CD4-positive, alpha-beta T cell treated with Interleukin-12 subunit alpha and Interleukin-12 subunit beta, for 1 hour (primary cell): ENCODE results near the gene CHD9.
A peak's percentile ranks its signal among the peaks of the same experiment; 100 is the strongest.

Source experiments
- DNase-seq: peaks from one replicate; pipeline ENCODE4 v3.0.0-alpha.2; 2020

Gene CHD9

GRCh38 chr16:53078765-53079485, 24.1 kb downstream of the CHD9 start:
- DNase-seq = no peak

DNA sequence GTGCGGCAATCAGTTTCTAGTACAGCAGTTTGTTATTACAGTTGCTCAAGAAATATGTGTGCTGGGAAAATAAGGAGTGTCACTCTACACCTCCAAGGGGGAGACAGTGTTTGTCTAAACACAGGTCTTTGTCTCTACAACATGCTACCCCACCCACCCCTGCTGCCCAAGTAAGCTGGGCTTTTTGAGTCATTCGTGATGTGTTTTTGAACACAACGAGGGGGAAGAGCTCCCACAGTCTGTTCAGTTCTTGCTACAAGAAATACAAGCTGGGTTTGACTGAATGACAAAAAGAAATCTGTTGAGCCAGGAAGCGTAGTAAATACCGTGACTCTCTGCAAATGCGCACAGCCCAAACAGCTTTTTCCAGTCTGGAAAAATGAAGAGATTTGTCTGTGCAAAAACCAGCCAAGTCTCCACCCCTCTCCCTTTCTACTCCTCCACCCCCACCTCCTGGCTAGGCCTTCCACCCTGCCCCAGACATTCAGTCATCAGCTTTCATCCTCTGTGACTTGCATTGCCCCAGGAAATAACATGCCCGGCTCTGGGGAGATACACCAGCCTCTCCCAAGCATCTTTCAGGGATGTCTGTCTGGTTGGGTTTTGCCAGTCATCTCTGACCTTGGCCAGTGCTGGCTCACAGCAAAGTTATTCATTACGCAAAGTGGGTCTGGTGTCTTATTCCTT, 25.7 kb downstream of the CHD9 start:
- no peak for DNase-seq

GRCh38 chr16:53081032-53081424, 26.2 kb downstream of the CHD9 start:
- DNase-seq = no peak

DNA sequence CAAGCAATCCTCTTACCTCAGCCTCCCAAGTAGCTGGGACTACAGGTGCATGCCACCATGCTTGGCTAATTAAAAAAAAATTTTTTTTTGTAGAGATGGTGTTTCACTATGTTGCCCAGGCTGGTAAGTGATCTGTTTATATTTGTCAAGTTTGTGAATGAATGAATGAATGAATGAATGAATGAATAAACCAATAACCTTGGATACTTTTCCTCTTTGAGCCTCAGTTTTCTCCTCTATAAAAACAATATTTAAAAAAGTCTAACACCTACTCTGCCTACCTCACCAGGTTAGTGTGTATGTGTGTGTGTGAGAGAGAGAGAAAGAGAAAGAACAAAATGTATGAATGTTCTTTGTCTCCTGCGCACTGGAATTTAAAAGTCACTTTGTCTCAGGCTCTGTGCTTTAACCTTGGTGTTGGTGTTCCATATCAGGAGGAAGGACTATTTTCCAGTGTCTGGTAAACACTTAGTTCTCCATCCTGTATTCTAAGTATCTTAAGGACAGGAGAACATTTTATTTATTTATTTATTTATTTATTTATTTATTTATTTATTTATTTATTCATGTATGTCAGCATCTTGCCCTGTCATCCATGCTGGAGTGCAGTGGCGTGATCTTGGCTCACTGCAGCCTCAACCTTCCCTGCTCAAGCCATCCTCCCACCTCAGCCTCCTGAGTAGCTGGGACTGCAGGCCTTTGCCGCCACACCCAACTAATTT, 27.1 kb downstream of the CHD9 start:
- DNase-seq = no peak

DNA sequence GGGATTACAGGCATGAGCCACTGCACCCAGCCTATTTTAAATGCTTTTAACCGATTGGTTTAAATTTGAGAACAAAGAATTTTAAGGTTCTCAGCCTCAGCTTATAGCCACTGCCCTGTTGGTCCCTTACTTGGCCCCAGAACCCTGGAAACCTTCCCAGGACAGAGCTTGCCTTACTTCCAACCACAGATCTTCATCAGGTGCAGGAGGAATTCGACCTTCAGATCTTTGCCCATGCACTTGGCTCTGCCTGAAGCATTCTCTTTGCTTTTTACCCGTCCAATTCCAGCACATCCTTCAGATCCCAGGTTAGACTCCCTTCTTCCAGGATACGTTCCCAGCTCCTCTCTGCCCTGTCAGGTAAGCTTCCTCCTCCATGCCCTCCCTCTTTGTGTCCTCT, 27.7 kb downstream of the CHD9 start:
- no peak for DNase-seq

DNA sequence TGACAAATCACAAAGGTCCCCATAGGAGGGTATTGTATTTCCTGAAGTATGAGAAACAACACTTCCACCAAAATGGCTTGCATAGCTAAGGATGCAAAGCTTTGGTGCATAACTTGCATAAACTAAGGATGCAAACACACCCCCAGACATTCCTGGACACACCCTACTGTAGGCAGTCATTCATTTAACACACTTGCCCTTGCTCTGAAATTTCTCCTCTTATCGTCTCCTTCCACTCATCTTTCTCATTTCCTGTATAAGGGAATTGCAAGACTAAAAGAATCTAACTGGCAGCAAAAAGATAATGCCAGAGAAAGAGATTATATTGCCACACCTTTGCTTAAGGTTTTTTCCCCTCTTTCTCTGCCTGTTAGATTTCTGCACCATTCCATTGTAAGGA, 28.3 kb downstream of the CHD9 start:
- DNase-seq = no peak

DNA sequence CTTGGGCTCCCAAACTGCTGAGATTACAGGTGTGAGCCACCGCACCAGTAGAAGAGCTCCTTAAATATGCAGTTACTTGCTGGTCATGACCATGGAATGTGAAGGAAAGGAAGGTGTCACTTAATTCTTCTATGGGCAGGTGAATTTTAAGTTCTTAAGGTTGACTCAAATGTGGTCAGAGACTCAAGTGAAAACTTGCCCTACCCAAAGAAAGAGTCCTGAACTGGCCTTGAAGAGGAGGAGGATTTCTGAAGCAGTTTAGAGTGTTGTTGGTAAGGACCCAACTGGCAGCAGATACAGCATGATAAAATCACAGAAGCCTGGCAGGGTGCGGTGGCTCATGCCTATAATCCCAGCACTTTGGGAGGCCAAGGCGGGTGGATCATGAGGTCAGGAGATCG, 29.4 kb downstream of the CHD9 start:
- no peak for DNase-seq

DNA sequence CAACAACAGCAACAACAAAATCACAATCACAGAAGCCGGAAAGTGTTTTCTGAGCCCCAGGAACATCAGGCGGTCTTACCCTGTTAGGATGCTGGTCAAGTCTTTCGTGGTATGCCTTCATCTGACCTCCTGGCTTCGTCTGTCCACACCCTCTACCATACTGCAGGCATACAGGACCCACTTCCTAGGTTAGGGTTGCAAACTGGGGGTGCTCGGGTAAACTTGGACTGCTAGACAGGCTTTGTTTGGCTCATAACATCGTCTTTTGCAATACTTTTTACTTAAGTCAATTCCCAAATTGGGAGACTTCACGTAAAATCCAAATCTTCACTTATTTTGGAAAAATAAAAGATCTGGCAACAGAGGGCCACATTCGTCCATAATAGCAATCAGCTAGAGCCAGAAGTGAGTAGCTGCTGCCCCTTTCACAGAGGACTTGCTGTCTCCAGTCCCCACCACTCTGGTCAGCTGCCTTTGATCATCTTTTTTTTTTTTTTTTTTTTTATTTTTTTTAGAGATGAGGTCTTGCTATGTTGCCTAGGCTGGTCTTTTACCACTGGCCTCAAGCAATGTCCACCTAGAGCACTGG, 30.0 kb downstream of the CHD9 start:
- no peak for DNase-seq

- DNase-seq = no peak
Observed at GRCh38 chr16:53085369-53085843, 30.6 kb downstream of the CHD9 start.

DNA sequence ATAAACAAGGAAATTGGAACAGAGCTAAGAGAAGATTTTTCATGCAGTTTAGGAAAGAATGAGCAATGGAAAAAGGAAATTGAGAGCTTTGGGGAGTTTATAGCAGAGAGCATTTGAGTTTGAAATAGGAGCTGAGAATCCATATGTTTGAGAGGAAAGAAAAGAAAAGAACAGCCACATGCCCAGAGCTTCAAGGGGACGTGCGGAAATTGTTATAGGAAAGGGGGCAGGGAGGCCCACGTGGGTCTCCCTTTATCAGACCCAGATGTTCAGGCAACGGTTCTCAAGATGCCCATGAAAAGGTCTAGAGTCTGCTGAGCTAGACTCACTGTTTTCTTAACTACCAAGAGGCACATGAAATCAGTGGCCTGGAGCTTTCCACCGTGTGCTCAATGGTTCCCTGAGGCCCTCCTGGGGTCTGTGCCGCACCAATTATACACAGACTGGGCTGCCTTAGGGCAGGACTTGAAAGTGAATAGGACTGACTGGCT, 31.2 kb downstream of the CHD9 start:
- DNase-seq = no peak

DNA sequence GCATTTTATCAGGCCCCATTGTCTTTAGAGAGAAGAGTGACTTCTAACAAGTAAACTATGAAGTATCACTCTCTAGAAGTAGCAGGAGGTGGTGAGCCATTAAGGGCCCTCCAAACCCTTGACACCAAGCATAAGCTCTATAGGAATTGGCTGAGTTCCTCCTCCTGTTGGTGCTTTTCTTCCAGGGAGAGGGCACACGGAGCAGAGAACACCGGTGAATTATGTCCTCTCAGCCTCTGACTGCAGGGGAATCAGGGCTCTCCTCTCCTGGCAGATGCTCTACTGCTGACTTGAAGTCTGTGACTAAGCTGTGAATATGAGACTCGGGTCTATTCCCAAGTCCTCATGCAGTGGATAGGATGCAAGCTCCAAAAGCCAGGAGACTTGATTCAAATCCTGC, 32.3 kb downstream of the CHD9 start:
- no peak for DNase-seq

- DNase-seq = no peak
Observed at GRCh38 chr16:53089434-53090285, 34.9 kb downstream of the CHD9 start.

GRCh38 chr16:53090286-53090590, 35.4 kb downstream of the CHD9 start:
- DNase-seq = no peak

- no peak for DNase-seq
Observed at GRCh38 chr16:53090591-53091411, 36.0 kb downstream of the CHD9 start.

DNA sequence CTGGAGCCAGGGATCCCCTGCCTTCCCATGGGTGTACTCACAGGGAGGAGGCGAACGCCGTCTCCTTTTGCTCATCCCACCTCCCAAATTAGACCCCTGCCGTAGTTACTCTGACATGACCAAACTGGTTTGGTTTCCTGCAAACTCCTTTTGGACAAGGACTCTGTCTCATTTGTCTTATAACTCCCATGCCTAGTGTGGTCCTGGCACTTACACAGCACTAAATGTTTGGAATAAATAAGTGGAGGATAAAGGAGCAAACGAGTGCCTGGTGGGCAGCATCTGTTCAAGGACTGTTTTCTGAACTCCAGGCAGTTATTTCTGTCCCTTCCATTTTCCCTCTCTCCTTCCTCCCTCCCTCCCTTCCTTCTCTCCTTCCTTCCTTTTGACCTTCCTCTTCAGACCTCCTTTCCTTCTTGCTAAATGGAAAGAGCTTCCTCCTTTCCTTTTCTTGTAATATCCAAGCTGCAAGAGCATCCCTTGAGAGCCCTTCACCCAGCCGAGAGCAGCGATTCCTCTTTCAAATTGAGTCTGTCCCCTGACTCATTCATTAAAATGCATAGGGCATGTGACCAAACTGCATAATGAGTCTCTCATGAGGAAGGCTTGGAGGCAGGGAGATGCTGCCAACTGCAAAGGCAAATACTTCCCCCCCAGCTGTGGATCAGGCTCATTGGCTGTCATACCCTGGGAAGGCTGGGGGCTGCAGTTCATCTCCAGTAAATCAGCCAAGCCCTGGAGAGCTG, 36.8 kb downstream of the CHD9 start:
- peak; percentile 11 for DNase-seq

DNA sequence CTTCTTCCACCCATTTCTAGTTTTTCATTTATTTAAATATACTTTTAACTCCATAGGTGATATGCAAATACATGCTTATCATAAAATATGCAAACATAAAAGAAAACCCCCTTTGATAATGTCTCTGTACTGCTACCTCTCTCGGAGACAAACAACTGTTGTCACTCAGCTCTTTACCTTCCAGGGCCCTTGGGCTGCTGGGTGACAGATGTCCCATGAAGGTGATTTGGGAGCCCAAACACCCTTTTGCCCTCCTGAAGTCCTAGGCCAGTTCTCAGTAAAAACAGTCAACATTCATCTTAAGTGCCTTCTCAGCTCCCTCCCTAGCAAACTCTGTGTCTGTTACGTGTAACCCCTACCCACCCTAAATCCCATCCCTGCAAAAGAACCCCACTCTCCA, 37.5 kb downstream of the CHD9 start:
- DNase-seq = no peak

DNA sequence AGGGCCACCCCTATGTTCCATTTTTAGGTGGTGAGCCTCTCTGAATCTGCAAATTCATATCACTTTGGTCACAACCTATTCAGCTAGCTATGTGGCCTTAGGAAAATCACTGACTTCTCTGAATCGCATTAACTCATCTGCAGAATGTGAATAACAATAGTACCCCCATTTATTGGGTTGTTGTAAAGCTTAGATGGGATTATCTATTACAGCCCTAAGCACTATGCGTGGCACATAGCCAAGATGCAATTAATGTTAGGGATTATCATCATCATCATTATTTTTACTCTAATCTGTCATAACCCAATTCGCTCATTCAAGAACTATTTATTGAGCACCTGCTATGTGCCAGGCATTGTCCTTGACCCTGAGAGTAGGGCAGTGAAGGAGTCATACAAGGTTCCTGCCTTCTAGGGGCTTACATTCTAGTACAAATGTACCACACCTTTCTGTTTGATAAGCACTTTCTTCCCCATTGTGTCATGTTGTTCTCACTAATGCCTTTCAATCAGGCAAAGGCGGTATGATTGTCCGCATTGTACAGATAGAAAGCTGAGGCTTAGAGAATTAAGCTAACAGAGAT, 38.5 kb downstream of the CHD9 start:
- DNase-seq = no peak

DNA sequence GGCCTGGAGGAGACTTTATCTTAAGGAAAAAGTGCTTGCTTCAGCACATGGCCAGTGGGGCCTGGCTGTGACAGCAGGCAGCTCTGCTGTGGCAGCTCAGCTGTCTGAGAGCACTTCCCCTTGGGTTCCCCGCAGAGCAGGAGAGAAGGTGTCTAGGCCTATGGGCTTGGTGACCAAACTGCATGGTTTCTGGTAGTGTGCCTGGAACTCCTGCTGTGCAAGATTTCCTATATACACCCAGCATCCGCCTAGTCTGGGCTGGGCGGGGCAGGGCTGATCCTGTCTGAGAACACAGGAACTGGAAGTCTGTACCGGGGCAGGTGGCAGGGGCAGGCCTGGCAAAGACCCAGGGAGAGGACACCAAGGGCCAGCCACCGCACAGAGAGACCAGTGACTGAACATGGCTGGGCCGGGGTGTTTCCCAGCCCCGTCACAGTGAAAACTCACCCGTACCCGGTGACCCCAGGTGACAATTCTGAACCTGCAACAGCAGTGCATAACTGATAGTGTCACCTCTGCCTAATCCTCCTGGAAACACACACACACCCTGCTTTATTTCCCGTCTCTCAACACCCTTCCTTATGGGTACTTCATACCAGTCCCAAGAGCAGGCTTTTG, 39.3 kb downstream of the CHD9 start:
- peak; percentile 24 for DNase-seq

GRCh38 chr16:53097190-53097589, 42.4 kb downstream of the CHD9 start:
- no peak for DNase-seq
